ENCODE data around the gene B3GALT5. TPM values are rescaled to one million over a fixed set of nuclear protein-coding genes. Genes with fewer than 3 reads are reported as not detected.

B3GALT5 gene
- total RNA-seq, 1 donor = 0.18 TPM

DNA sequence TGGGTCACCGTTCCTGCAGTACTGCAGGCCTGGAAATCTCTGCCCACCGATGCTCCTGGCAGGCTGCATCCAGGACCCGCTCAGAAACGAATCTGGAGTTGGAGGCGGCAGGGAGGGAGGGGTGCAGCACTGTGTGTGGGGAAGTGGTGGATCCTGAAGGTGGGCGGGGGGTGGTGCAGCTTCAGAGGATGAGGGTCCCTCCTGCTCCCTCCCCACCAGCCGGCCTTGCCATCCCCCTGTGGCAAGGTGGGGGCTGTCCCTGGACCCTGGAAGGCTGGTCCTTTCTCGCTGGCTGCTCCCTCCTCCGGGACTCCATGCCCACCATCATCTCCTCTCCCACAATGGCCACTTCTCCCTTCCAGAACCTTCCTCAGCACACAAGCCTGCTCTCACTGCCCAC, 60.4 kb downstream of the B3GALT5 start:
- DNase-seq (ENCODE audit: low read depth) = no peak
- H3K4me3 ChIP-seq (ENCODE audit: low read depth, low read length) = no peak overlapping the region
- TF ChIP-seq, protein P1, sequence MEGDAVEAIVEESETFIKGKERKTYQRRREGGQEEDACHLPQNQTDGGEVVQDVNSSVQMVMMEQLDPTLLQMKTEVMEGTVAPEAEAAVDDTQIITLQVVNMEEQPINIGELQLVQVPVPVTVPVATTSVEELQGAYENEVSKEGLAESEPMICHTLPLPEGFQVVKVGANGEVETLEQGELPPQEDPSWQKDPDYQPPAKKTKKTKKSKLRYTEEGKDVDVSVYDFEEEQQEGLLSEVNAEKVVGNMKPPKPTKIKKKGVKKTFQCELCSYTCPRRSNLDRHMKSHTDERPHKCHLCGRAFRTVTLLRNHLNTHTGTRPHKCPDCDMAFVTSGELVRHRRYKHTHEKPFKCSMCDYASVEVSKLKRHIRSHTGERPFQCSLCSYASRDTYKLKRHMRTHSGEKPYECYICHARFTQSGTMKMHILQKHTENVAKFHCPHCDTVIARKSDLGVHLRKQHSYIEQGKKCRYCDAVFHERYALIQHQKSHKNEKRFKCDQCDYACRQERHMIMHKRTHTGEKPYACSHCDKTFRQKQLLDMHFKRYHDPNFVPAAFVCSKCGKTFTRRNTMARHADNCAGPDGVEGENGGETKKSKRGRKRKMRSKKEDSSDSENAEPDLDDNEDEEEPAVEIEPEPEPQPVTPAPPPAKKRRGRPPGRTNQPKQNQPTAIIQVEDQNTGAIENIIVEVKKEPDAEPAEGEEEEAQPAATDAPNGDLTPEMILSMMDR (IDR thresholded peaks at IDR 0.05; ENCODE audit: insufficient read depth, low read length) = no peak

DNA sequence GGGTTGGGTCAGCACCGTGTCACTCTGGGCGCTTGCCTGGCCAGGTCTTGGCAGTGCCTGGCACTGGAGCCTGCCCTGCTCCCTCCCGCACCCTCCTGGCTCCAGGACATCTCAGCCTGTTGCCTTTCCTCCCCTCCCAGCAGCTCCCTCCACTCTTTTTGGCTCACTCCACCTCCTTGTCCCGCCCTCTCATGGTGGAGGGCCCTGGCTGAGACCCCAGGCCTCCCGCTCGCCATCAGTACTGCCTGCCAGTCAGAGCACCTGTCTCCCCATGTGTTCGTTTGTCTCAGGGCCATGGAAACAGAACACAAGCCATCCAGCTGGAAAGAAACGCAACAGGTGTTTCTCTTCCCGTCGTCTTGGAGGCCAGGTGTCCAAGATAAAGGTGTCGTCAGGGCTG, 61.0 kb downstream of the B3GALT5 start:
- TF ChIP-seq, protein P1 (IDR thresholded peaks at IDR 0.05; ENCODE audit: insufficient read depth, low read length) = no peak
- no peak overlapping the region for H3K4me3 ChIP-seq (ENCODE audit: low read depth, low read length)
- no peak for DNase-seq (ENCODE audit: low read depth)

DNA sequence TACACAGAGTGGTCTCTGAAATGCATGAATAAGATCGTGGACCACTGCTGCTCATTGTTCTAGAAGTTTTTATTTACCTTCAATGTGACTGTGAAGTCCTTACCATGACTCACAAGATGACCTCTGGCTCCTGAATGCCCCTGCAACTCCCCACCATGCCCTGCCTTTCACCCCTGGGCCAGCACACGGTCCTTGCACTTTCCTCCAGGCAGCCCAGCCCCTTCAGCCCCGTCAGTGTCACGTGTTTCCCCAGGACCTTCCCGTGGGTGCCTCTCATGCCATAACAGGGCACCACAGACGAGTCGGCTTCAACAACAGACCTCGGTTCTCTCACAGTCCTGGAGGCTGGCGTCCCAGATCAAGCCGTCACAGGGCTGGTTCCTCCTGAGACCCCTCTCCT, 62.1 kb downstream of the B3GALT5 start:
- TF ChIP-seq, protein P1 (IDR thresholded peaks at IDR 0.05; ENCODE audit: insufficient read depth, low read length) = no peak
- no peak overlapping the region for H3K4me3 ChIP-seq (ENCODE audit: low read depth, low read length)
- DNase-seq (ENCODE audit: low read depth) = no peak

DNA sequence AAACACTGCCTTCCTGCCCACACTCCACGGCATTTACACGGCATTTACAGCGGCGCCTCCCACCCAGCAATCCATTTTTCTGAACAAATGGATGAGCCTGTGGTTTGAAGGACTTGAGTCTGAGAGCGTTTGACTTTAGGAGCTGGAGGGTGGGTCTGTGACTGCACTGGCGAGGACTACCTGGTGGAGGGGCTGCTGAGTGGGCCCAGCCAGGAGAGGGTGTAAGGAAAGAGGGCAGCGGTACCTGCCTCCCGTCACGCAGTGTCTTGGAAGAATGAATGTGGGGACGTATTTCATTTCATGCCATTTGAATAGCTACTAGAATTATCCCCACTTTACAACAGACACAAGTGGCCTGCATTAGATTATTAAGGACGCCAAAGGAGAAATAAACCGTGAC, 62.9 kb downstream of the B3GALT5 start:
- no peak overlapping the region for H3K4me3 ChIP-seq (ENCODE audit: low read depth, low read length)
- DNase-seq (ENCODE audit: low read depth) = no peak
- TF ChIP-seq, protein P1 (IDR thresholded peaks at IDR 0.05; ENCODE audit: insufficient read depth, low read length) = no peak

DNA sequence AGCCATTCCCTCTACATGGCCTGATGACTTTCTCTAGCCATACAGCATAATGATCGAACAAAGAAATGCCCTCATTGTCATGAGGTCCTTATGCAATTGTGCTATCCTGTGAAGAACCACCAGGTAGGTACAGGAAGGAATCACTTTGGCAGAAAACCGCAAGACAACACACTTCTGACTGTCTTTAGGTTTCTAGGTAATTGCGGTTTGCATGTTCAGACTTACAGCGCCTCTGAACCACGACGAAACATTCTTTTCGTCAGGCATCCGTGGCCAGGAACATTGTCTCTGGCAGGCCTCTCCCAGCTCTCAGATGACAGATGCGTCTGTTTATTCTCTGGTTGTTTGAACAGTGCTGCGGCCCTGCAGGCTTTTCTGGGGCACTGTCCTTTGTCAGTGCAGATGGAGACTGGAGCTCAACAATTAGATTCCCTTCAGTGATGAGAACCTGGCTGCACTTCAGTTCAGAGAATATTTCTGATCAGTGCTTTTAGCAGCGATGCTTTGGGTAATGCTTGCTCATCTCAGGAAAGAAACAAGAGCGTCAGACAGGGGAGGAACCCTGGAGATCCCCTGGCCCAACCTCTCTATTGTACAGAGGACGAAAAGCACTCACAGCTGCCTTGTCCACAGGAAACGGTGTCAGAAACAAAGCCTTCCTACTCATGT, 63.4 kb downstream of the B3GALT5 start:
- H3K4me3 ChIP-seq (ENCODE audit: low read depth, low read length) = no peak overlapping the region
- DNase-seq (ENCODE audit: low read depth) = peak; percentile 53
- TF ChIP-seq, protein P1 (IDR thresholded peaks at IDR 0.05; ENCODE audit: insufficient read depth, low read length) = no peak

DNA sequence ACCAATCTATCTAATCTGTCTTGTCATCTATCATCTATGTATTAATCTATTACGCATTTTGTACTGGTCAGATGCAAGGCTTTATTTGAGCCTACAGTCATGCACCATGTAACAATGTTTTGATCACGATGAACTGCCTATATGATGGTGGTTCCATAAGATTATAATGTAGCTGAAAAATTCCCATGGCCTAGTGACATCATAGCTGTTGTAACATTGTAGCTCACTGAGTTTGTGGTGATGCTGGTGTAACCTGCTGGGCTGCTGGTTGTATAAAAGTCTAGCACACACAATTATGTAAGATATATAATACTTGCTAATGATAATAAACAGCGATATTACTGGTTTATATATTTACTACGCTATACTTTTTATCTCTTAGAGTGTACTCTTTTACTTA, 67.5 kb downstream of the B3GALT5 start:
- TF ChIP-seq, protein P1 (IDR thresholded peaks at IDR 0.05; ENCODE audit: insufficient read depth, low read length) = no peak
- no peak overlapping the region for H3K4me3 ChIP-seq (ENCODE audit: low read depth, low read length)
- no peak for DNase-seq (ENCODE audit: low read depth)

DNA sequence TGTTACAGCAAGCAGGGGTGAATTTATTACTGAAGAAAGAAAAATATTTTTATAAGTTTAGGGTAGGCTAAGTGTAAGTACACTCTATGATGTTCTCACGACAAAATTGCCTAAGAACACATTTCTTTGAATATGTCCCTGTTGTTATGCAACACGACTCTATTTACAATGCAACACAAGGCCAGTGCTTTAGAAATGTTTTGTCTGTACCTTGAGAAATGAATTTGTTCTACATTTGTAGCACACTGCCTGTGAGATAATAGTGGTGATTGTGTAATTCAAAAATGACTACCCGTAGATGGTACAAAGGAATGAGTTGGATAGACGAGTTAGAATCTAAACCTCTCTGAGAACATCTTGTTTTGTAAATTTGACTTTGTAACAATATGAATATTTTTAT, 68.5 kb downstream of the B3GALT5 start:
- DNase-seq (ENCODE audit: low read depth) = no peak
- H3K4me3 ChIP-seq (ENCODE audit: low read depth, low read length) = no peak overlapping the region
- TF ChIP-seq, protein P1 (IDR thresholded peaks at IDR 0.05; ENCODE audit: insufficient read depth, low read length) = no peak

Measured in fibroblast of the aortic adventitia (primary cell).